Measurements from ENCODE around the gene CACNA1B. TPM values are rescaled to one million over a fixed set of nuclear protein-coding genes. Genes with fewer than 3 reads are reported as not detected.

CACNA1B gene
- total and polyA plus RNA-seq, 4 donors: 0.01 to 0.20 (median 0.09) TPM; not detected in 1

GRCh38 chr9:137963525-137963924 lies 85.9 kb downstream of the CACNA1B start:
- H3K27ac ChIP-seq (ENCODE audit: low read depth in 1 of 2, low read length in 1 of 2): no peak overlapping the region
- WGBS, 2 donors: 90 to 92% methylated on average over 6 of the region's 6 CpGs
- H3K9ac ChIP-seq (ENCODE audit: insufficient read depth in 1 of 2, low read length in 2 of 2): no peak overlapping the region
- no peak overlapping the region for H3K4me3 ChIP-seq
- H3K27me3 ChIP-seq (ENCODE audit: control insufficient read depth in 3 of 3, insufficient read depth in 3 of 3, low read length in 2 of 3): no peaks in the 10 kb centered on the region
- no peaks in the 10 kb centered on the region for H3K4me1 ChIP-seq (ENCODE audit: control insufficient read depth in 5 of 5, insufficient read depth in 5 of 5, low read length in 5 of 5)
- ATAC-seq (ENCODE audit: insufficient read depth, low FRiP score): no peak
- DNase-seq: no peak
- peaks cover 0 to 4% (median 1%) of the 10 kb centered on the region in 4 donors for H3K9me3 ChIP-seq (ENCODE audit: control insufficient read depth in 4 of 4, insufficient read depth in 3 of 4, low read length in 3 of 4)
- no peaks in the 10 kb centered on the region for H3K36me3 ChIP-seq (ENCODE audit: control insufficient read depth in 4 of 4, insufficient read depth in 4 of 4, low read length in 4 of 4)
- no peak for TF ChIP-seq CTCF (IDR thresholded peaks at IDR 0.05; ENCODE audit: control extremely low read depth, extremely low read depth)

- Histone ChIP-seq H3K9ac (ENCODE audit: insufficient read depth in 1 of 2, low read length in 2 of 2) (no peak overlapping the region), H3K36me3 (ENCODE audit: control insufficient read depth in 4 of 4, insufficient read depth in 4 of 4, low read length in 4 of 4) (no peaks in the 10 kb centered on the region), H3K4me3 (no peak overlapping the region), H3K27ac (ENCODE audit: low read depth in 1 of 2, low read length in 1 of 2) (no peak overlapping the region), H3K27me3 (ENCODE audit: control insufficient read depth in 3 of 3, insufficient read depth in 3 of 3, low read length in 2 of 3) (no peaks in the 10 kb centered on the region), H3K9me3 (ENCODE audit: control insufficient read depth in 4 of 4, insufficient read depth in 3 of 4, low read length in 3 of 4) (peaks cover 0 to 4% (median 1%) of the 10 kb centered on the region in 4 donors), H3K4me1 (ENCODE audit: control insufficient read depth in 5 of 5, insufficient read depth in 5 of 5, low read length in 5 of 5) (no peaks in the 10 kb centered on the region)
- 91 to 95% methylated on average over 9 of the region's 9 CpGs for WGBS, 2 donors
- DNase-seq (no peak), ATAC-seq (ENCODE audit: insufficient read depth, low FRiP score) (no peak)
- TF ChIP-seq CTCF (IDR thresholded peaks at IDR 0.05; ENCODE audit: control extremely low read depth, extremely low read depth): no peak
These were observed 87.7 kb downstream of the CACNA1B start for GRCh38 chr9:137965177-137965795.

- no peak for DNase-seq
- no peak overlapping the region for H3K4me3 ChIP-seq
- 67 to 73% methylated on average over 17 of the region's 17 CpGs for WGBS, 2 donors
These were observed 89.8 kb downstream of the CACNA1B start for GRCh38 chr9:137967280-137967953.

More at GRCh38 chr9:137967280-137967953, 89.8 kb downstream of the CACNA1B start:
- no peak for TF ChIP-seq CTCF (IDR thresholded peaks at IDR 0.05; ENCODE audit: control extremely low read depth, extremely low read depth)
- Histone ChIP-seq H3K9me3 (ENCODE audit: control insufficient read depth in 4 of 4, insufficient read depth in 3 of 4, low read length in 3 of 4) (peaks cover 0 to 2% (median 1%) of the 10 kb centered on the region in 4 donors), H3K27me3 (ENCODE audit: control insufficient read depth in 3 of 3, insufficient read depth in 3 of 3, low read length in 2 of 3) (no peaks in the 10 kb centered on the region), H3K36me3 (ENCODE audit: control insufficient read depth in 4 of 4, insufficient read depth in 4 of 4, low read length in 4 of 4) (no peaks in the 10 kb centered on the region), H3K27ac (ENCODE audit: low read depth in 1 of 2, low read length in 1 of 2) (no peak overlapping the region), H3K9ac (ENCODE audit: insufficient read depth in 1 of 2, low read length in 2 of 2) (no peak overlapping the region), H3K4me1 (ENCODE audit: control insufficient read depth in 5 of 5, insufficient read depth in 5 of 5, low read length in 5 of 5) (no peaks in the 10 kb centered on the region)
- no peak for ATAC-seq (ENCODE audit: insufficient read depth, low FRiP score)

All from lung (tissue), 12 donors.